Epithelial cell of prostate (primary cell): ENCODE data around the gene TSHZ1.
"Not testable (repeated sequence)": the region's sequence is repeated elsewhere in the genome, so short reads cannot be mapped to it uniquely, and the experiment has no call there.

Experiments
- DNase-seq: peaks from one replicate; pipeline ENCODE4 v3.0.0-alpha.2; 2011; ENCODE audit warnings: low read depth, low spot score
- H3K27ac ChIP-seq: fragments of 450-650 bp; 2 replicates; pipeline ENCODE4 v1.5.1; 2017; ENCODE audit warnings: mild to moderate bottlenecking

TSHZ1 gene

DNA sequence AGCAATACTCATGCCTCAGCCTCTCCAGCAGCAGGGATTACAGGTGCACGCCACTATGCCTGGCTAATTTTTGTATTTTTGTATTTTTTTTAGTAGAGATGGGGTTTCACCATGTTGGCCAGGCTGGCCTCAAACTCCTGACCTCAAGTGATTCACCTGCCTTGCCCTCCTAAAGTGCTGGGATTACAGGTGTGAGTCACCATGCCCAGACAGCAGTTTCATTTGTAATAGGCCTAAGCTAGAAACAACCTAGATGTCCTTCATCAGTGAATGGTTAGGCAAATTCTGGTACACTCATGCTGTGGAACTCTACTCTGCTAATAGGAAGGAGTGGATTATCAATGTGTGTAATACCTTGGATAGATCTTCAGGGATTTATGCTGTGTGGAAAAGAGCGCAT, 119.2 kb downstream of the TSHZ1 start:
- DNase-seq: peak; percentile 5

DNA sequence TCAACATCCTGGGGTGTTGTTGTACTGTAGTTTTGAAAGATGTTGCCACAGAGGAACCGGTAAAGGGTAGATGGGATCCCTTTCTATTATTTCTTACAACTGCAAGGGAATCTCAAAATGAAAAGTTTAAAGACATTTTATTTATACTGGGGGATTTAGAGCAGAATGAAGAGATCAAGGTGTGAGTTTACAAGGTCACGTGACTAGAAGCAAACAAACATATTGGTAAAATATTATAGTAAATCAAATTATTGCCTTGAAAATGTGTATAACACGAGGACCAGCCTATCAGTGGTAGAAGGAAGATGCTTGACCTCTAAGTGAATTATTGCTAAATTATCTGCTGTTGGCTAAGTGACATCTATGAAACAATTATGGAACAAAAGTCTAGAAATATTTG, 119.7 kb downstream of the TSHZ1 start:
- DNase-seq: no peak
- no peak overlapping the region for H3K27ac ChIP-seq

More for the DNA sequence above, 119.2 kb downstream of the TSHZ1 start:
- not testable (repeated sequence) for H3K27ac ChIP-seq

DNA sequence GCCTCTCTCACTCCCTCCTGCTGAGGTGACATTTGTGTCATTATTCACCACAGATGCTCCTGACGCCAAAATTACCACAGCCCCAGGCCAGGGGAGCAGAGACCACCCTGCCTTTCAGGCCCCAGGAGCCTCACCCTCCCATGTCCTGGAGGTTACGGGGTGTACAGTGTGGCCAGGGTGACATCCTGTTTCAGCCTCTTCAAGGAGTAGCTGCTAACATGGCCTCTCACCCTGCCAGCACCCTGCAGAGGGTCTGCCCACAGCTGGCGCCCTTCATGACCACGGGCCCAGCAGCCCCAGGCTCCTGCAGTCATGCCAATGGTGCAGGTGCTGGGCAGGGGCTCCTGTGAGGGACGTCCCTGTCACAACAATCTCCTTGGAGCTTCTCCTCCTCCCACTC, 124.3 kb downstream of the TSHZ1 start:
- no peak overlapping the region for H3K27ac ChIP-seq
- no peak for DNase-seq

DNA sequence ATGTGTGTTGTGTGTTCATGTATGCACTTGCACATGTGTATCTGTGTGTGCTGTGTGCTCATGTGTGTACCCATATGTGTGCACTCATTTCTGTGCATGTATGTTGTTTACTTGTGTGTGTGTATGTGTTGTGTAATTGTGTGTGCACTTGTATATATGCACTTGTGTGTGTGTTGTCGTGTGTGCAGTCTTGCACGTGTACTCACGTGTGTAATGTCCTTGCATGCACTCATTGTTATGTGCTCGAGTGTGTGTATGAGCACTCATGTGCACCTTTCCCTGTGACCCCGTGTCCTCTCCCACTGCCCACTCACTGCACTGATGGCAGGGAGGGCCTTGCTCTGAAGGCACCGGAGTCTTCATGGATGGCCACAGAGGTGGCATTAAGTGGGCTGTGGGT, 124.9 kb downstream of the TSHZ1 start:
- no peak for DNase-seq
- H3K27ac ChIP-seq: no peak overlapping the region

DNA sequence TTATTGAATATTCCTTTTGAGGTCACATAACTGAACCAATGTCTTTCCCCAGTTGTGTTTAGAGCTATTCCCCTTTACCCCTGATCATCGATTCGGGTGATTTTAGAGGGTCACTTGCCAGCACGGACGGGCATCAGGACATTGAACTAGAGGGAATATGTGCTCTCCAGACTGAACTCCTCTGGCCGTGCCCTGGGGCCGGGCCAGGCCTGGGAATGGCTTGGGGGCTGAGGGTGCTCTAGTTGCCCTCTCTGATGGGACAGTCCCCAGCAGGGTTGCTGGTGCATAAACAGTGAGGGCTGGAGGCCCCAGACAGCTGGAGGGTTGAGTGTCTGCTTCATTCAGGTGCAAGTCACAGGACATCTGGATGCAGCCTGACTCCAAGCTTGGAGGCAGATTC, 126.2 kb downstream of the TSHZ1 start:
- no peak for DNase-seq
- H3K27ac ChIP-seq: no peak overlapping the region

DNA sequence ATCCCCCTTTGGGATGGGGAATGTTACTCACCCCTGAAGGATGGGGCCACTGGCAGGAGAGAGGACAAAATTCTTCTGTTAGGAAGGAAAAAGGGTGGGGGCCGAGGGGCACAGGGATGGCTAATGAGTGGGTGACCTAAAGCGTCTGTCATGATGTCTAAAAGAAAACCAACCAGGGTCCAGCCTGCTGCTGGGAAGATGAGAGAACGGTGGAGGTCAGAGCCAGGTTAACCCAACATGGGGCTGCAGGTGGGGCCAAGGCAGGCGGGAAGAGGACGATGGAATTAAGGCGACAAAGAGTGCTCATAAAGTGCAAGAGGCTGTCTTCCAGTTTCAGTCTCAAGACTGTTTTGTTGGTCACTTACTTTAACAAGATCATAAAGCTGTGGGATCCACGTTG, 126.8 kb downstream of the TSHZ1 start:
- no peak for DNase-seq
- no peak overlapping the region for H3K27ac ChIP-seq

DNA sequence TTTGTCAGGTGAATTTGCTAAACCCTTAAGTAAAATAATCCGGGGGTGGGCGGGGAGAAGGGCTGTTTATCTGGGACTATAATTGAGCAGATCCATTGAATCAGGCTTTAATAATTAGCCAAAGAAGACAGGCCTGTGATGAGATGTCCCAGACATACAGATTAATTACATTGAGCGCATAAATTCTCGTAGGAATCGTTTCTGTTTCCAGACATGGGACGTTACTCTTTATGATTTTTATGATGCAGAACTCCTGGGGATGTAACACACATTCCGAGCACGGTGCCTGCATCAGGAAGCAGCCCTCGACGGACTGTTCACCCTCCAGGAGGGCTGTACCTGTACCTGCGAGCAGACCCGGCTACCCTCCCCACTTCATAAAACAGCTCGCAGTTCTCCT, 128.0 kb downstream of the TSHZ1 start:
- H3K27ac ChIP-seq: no peak overlapping the region
- no peak for DNase-seq
